Measurements from ENCODE around the gene TIAL1.
A peak's percentile ranks its signal among the peaks of the same experiment; 100 is the strongest.
"Not testable (repeated sequence)": the region's sequence is repeated elsewhere in the genome, so short reads cannot be mapped to it uniquely, and the experiment has no call there.

Gene TIAL1

DNA sequence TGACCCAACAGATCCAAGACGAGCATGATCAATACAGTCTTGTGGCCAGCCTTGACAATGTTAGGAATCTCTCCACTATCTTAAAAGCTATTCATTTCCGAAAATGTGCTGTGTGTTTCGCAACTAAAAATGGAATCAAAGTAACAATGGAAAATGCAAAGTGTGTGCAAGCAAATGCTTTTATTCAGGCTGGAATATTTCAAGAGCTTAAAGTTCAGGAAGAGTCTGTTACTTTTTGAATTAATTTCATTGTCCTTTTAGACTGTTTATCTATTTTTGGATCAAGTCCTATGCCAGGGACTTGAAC, 24.3 kb upstream of the TIAL1 start:
- no peaks in the 10 kb centered on the region for H3K4me1 Mint-ChIP-seq
- ATAC-seq (no peak), DNase-seq (ENCODE audit: low spot score in 2 of 2) (no peak)
- no peaks in the 10 kb centered on the region for H3K36me3 Mint-ChIP-seq
- no peaks in the 10 kb centered on the region for H3K9me3 Mint-ChIP-seq
- H3K4me3 Mint-ChIP-seq = no peak overlapping the region
- no peak overlapping the region for H3K27ac Mint-ChIP-seq

DNA sequence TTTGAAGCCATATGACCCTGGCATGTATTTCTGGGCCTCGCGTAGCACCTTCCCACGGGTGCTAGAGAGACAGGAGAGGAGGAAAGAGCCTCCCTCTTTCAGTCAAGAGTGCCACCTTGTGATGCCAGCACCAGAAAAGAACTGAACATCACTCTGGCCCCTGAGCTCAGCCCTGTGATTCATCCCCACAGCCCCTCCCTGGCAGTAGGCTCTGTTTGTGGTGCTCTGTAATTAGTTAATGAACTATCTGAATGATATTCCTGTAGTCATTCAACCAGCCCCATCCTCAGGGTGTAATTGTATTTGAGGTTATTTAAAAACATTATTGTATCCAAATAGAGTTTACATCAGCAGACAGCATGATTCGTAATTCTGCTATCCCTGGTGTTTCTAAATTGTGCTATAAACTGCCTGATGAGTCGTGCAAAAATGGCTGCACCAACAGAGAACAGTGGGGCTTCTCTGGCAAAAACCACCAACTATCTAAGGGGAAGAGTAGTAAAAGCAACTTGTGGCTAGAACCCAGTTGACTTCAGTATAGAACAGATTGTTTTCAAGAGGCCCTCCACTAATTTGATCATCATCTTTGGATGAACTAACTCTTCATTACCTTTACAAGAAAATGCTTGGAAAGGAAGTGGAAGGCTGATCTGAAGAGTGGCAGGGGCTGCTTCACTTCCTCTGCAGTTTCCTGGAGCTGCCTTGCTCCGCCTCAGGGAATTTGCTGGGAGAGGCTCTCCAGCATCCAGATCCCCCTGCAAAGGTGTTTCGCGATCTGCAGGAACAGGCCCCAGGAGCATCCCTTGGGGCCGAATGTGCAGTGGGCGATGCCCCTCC, 23.7 kb upstream of the TIAL1 start:
- no peak overlapping the region for H3K4me3 Mint-ChIP-seq
- no peak overlapping the region for H3K27ac Mint-ChIP-seq
- DNase-seq (ENCODE audit: low spot score in 2 of 2) (no peak), ATAC-seq (no peak)
- no peaks in the 10 kb centered on the region for H3K9me3 Mint-ChIP-seq
- H3K4me1 Mint-ChIP-seq = no peaks in the 10 kb centered on the region
- no peaks in the 10 kb centered on the region for H3K36me3 Mint-ChIP-seq

DNA sequence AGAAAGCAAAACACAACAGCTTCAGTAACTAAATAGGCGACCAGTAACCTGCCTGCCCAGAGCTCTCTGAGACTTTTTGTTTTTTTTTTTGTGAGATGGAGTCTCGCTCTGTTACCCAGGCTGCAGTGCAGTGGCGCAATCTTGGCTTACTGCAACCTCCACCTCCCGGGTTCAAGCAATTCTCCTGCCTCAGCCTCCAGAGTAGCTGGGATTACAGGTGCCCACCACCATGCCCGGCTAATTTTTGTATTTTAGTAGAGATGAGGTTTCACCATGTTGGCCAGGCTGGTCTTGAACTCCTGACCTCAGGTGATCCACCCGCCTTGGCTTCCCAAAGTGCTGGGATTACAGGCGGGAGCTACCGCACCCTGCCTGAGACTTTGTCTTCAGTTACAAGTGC, 23.0 kb upstream of the TIAL1 start:
- not testable (repeated sequence) for H3K4me3 Mint-ChIP-seq; DNase-seq (ENCODE audit: low spot score in 2 of 2); H3K36me3 Mint-ChIP-seq; H3K4me1 Mint-ChIP-seq; H3K27ac Mint-ChIP-seq; H3K9me3 Mint-ChIP-seq; ATAC-seq

DNA sequence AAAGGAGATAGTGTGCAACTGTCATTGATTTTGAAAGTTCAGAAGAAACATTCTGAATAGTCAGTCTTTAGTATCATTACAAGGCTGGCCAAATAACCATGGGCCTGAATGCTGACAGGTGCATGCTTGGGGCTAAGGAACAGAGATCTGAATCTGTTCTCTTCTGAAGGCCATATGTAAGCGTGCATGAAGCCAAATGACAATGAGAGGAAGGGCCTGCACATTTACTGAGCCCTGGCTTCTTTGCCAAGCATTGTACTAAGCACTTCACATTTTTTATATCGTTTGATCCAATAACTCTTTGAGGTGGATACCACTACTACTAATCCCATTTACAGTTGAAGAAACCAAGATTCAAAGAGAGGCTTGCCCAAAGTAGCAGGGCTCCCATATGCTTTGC, 22.5 kb upstream of the TIAL1 start:
- no peaks in the 10 kb centered on the region for H3K9me3 Mint-ChIP-seq
- ATAC-seq (no peak), DNase-seq (ENCODE audit: low spot score in 2 of 2) (no peak)
- no peak overlapping the region for H3K27ac Mint-ChIP-seq
- no peaks in the 10 kb centered on the region for H3K4me1 Mint-ChIP-seq
- no peaks in the 10 kb centered on the region for H3K36me3 Mint-ChIP-seq
- no peak overlapping the region for H3K4me3 Mint-ChIP-seq

DNA sequence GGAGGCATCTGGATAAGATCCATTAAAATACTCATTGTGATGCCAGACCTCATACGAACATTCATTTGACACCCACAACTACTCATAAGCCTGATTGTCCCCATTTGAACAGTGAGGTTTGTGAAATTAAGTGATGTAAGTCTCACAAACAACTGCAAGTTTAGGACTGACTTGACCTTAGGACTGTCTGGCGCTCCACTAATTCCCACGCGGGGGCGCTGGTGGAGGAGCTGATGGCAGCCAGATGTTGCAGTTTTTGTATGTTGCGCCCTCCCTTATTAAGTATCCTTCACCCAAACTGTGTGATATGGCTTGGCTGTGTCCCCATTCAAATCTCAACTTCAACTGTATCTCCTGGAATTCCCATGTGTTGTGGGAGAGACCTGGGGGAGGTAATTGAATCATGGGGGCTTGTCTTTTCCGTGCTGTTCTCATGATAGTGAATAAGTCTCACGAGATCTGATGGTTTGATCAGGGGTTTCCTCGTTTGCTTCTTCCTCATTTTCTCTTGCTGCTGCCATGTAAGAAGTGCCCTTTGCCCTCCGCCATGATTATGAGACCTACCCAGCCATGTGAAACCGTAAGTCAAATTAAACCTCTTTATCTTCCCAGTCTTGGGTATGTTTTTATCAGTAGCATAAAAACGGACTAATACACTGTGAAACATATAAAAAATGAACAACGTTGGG, 20.3 kb upstream of the TIAL1 start:
- no peak for ATAC-seq
- DNase-seq (ENCODE audit: low spot score in 2 of 2) = no peak
- Mint-ChIP-seq H3K4me1 (no peaks in the 10 kb centered on the region), H3K36me3 (no peaks in the 10 kb centered on the region), H3K4me3 (no peak overlapping the region), H3K9me3 (no peaks in the 10 kb centered on the region), H3K27ac (no peak overlapping the region)

DNA sequence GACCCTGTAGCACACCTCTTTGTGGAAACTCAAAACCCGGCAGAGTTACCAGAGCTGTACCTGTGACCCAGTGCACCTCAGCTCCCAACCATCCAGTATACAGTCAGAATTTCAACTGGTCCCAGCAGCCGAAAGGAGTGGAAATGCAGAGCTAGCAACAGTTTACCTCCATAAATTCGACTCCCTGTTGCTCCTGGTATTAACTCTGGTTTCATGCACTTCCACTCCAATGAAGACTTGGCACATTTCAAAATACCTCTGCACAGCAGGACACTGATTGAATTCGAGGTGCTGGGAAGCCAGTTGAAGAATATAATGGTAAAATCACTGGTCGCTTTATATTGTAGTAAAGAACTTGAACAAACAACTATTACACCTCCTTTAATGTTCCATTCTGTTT, 17.9 kb upstream of the TIAL1 start:
- Mint-ChIP-seq H3K4me3 (no peak overlapping the region), H3K4me1 (no peaks in the 10 kb centered on the region), H3K36me3 (no peaks in the 10 kb centered on the region), H3K9me3 (no peaks in the 10 kb centered on the region), H3K27ac (no peak overlapping the region)
- no peak for ATAC-seq
- no peak for DNase-seq (ENCODE audit: low spot score in 2 of 2)

DNA sequence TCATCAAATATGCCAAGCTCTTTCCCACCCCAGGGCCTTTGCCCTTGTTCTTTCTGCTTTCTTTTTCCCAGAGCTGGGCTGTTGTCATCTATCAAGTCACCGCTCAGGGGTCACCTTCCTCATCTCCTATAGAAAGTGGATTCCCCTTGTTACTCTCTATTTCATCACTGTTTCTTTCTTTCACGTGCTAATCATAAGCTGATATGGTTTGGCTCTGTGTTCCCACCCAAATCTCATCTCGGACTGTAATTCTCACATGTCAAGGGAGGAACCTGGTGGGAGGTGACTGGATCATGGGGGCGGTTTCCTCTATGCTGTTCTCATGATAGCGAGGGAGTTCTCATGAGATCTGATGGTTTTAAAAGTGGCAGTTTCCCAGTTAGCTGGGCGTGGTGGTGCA, 17.0 kb upstream of the TIAL1 start:
- no peak for ATAC-seq
- Mint-ChIP-seq H3K27ac (no peak overlapping the region), H3K9me3 (no peaks in the 10 kb centered on the region), H3K4me1 (peaks cover 6% of the 10 kb centered on the region), H3K36me3 (no peaks in the 10 kb centered on the region), H3K4me3 (no peak overlapping the region)
- no peak for DNase-seq (ENCODE audit: low spot score in 2 of 2)

DNA sequence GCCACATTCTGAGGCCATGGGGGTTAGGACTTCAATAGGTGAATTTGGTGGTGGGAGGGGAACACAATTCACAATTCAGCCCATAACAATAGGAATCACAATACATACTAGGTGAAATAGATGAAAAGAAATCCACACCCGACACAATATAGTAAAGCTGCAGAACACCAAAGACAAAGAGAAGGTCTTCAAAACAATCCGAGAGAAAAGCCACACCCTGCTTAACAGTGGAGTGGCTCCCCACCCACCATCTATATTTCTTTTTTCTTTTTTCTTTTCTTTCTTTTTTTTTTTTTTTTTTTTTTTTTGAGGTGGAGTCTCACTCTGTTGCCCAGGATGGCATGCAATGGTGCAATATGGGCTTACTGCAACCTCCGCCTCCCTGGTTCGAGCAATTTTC, 14.7 kb upstream of the TIAL1 start:
- ATAC-seq (no peak), DNase-seq (ENCODE audit: low spot score in 2 of 2) (no peak)
- Mint-ChIP-seq H3K36me3 (no peaks in the 10 kb centered on the region), H3K27ac (no peak overlapping the region), H3K4me3 (no peak overlapping the region), H3K4me1 (peaks cover 12% of the 10 kb centered on the region), H3K9me3 (no peaks in the 10 kb centered on the region)

DNA sequence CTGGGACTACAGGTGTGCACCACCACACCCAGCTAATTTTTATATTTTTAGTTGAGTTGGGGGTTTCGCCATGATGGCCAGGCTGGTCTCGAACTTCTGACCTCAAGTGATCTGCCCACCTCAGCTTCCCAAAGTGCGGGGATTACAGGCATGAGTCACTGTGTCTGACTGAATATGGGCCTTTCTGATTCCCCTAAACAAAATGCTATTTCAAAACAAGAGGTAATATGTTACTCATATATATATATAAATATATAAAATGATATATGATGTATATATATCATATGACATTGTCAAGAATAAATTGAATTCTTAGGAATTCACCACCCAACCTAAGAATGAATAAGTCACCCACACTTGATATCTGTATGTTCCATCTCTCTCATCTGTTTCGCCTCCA, 12.8 kb upstream of the TIAL1 start:
- ATAC-seq = no peak
- DNase-seq (ENCODE audit: low spot score in 2 of 2) = no peak
- H3K36me3 Mint-ChIP-seq = no peaks in the 10 kb centered on the region
- no peak overlapping the region for H3K27ac Mint-ChIP-seq
- H3K4me1 Mint-ChIP-seq = peaks cover 12% of the 10 kb centered on the region
- no peaks in the 10 kb centered on the region for H3K9me3 Mint-ChIP-seq
- H3K4me3 Mint-ChIP-seq = no peak overlapping the region

DNA sequence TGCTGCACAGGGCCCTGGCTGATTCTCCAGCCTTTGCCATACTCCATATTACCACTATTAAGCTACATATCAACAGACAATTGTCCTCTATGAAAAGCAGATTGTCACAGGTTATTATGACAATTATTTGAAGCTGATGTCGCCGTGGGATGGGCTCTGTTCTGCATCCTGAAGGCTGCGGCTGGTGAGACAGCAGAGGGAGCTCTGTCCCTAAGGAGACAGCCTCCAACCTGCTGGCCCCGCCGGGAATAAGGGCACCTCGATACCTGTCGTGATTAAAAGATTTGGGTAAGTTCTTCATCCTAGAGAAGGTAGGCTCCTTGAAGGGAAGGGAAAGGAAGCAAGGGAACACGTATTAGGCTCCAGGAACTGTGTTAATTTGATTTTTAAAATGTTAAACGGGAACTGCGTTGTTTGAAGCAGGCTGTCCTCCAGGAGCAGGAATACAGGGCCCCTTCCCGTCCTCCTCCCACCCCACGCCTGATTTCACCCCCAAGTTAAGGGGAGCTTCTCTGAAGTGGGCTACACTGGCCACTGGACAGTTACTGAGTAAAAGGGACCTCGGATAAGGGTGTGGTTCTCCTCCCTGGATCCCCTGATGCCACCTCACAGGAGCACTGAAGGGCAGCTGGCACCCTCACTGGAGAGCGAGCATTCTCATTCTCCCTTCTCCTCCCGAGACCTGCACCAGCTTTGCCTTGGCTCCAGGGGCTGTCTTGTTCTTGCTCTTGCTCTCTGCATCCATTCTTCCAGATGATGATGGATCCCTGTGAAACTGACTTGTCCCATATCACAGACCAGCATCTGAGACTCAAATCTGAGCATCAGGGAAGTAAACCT, 11.8 kb upstream of the TIAL1 start:
- Mint-ChIP-seq H3K36me3 (no peaks in the 10 kb centered on the region), H3K4me3 (no peak overlapping the region), H3K9me3 (no peaks in the 10 kb centered on the region), H3K4me1 (peaks cover 12% of the 10 kb centered on the region), H3K27ac (peak overlapping the region; percentile 65)
- peak; percentile 57 for ATAC-seq
- no peak for DNase-seq (ENCODE audit: low spot score in 2 of 2)

DNA sequence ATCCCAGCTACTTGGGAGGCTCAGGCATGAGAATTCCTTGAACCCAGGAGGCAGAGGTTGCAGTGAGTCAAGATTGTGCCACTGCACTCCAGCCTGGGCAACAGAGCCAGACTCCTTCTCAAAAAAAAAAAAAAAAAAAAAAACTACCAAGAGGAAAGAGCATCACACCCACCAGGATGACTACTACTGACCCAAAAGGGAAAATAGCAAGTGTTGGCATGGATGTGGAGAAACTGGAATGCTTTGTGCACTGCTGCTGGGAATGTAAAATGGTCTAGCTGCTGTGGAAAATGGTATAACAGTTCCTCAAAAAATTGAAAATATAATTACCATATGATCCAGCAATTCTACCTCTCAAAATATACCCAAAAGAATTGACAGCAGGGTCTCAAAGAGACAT, 7.7 kb upstream of the TIAL1 start:
- no peak overlapping the region for H3K4me3 Mint-ChIP-seq
- no peak overlapping the region for H3K27ac Mint-ChIP-seq
- DNase-seq (ENCODE audit: low spot score in 2 of 2) (no peak), ATAC-seq (no peak)
- H3K36me3 Mint-ChIP-seq = no peaks in the 10 kb centered on the region
- H3K9me3 Mint-ChIP-seq = no peaks in the 10 kb centered on the region
- peaks cover 12% of the 10 kb centered on the region for H3K4me1 Mint-ChIP-seq

DNA sequence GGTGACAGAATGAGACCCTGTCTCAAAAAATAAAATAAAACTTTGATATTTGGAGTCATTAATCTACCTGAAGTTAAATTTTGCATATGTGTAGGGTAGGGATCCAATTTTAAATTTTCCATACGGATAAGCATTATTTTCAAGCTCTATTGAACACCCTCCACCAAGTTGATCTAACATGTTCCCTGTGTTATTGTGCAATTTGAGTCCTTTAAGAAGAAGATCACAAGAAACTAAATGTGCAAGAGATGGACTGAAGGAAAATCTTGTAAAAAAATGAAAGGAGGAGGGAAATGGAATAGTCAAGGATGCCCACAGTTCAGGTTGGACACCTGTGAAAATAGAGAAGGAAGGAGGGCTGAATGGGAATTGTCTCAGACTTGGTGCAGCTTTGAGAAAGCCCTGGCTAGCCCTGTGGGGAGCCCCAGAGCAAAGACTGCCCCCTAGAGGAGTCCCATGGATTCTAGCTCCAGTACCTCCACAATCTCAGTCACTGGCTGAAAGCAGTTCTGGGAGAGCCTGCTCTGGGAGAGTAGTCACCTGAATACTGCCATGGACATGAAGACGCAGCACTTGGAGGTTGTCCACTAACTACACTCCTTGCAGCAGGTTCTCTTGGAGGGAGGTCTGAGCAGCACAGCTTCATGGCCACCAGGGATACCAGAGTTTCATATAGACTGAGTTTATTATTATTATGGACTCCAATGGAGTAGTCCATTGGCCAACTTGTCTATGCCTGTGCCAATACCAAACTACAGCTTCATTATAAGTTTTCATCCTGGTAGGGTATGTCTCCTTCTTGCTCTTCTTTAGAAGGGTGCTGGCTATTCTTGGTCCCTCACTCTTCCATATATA, 5.7 kb upstream of the TIAL1 start:
- peaks cover 5% of the 10 kb centered on the region for H3K4me1 Mint-ChIP-seq
- H3K27ac Mint-ChIP-seq = no peak overlapping the region
- no peaks in the 10 kb centered on the region for H3K36me3 Mint-ChIP-seq
- no peak overlapping the region for H3K4me3 Mint-ChIP-seq
- DNase-seq (ENCODE audit: low spot score in 2 of 2) = peak; percentile 25 to 63
- no peaks in the 10 kb centered on the region for H3K9me3 Mint-ChIP-seq
- peak; percentile 79 for ATAC-seq

DNA sequence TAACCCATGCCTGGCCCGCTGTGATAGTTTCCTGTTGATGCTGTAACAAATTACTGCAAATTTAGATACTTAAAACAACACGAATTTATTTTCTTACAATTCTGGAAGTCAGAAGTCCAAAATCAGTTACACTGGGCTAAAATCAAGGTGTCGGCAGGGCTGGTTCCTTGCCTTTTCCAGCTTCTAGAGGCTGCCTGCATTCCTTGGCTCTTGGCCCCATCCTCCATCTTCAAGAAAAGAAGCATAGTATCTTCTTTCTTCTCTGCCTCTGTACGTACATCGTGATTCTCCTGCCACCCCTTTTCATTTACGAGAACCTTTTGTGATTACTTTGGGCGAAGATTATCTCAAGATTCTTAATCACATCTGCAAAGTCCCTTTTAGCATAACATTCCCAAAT, 1.6 kb upstream of the TIAL1 start:
- Mint-ChIP-seq H3K4me1 (peaks cover 27% of the 10 kb centered on the region), H3K9me3 (no peaks in the 10 kb centered on the region), H3K36me3 (peaks cover 34% of the 10 kb centered on the region), H3K4me3 (no peak overlapping the region), H3K27ac (no peak overlapping the region)
- DNase-seq (ENCODE audit: low spot score in 2 of 2) (no peak), ATAC-seq (no peak)

DNA sequence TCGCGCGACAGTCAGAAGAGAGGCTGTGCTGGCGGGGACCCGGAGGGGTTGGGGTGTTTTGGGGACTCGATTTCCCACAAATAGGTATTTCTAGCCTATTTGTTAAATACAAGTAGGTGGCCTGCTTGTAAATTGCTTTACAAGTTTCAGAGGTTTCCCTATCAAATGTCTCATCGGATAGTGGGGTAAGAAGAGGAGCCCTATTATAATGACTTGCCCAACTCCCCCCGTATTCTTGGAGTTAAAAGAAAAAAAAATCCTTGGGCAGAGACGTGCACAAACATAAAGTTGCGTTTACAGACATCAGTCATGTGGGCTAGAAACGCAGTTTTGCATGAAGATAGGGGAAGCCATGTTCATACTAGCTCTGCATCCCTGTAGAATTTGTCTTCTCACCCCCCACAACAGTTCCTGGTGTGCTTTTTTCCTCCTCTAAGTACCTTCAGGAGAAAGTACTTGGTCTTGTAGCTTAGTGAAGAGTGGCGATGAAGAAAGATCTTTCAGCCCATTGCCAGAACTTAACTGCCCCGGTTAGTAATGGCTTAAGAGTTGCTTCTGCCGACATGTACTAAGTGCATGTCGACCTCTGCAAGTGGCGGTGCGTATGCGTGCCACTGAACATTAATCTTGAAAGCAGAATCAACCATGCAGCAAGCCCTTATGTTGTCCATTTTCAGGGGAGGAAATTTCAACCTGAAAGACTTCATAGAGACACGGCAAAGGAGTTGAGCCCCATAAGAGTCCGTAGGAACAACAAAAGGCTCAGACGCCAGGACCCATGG, 832 bp upstream of the TIAL1 start:
- DNase-seq (ENCODE audit: low spot score in 2 of 2) = no peak
- Mint-ChIP-seq H3K27ac (peak overlapping the region; percentile 98), H3K9me3 (no peaks in the 10 kb centered on the region), H3K36me3 (peaks cover 39% of the 10 kb centered on the region), H3K4me1 (peaks cover 35% of the 10 kb centered on the region), H3K4me3 (peak overlapping the region; percentile 89)
- ATAC-seq = no peak
